SK-N-SH (cell line): ENCODE results near the gene YPEL1. TPM values are rescaled to one million over a fixed set of nuclear protein-coding genes. Genes with fewer than 3 reads are reported as not detected.

Experiments used
- CTCF ChIA-PET: fragments of 300-600, 350-600 bp; formaldehyde crosslinking; extraction: SDS; loops from one replicate; lab custom pipeline; 2021; lab: Yijun Ruan, JAX
- POLR2A ChIA-PET: fragments of 350-600 bp; sonication (Branson Sonifier 250); formaldehyde crosslinking; extraction: SDS; loops from one replicate; lab custom pipeline; 2020; ENCODE audit warnings: antibody characterized with exemption, inconsistent platforms; lab: Yijun Ruan, JAX
- DNase-seq: peaks from one replicate; pipeline ENCODE4 v3.0.0; 2012
- H2AFZ ChIP-seq: fragments of 200-600 bp; sonication (generic); 2 replicates; pipeline ENCODE4 v1.8.1; 2016; ENCODE audit warnings: antibody characterized with exemption, mild to moderate bottlenecking, low read depth
- H3F3A ChIP-seq: fragments of 200-600 bp; sonication (generic); replicated peaks from 2 replicates; pipeline ENCODE3; 2016; ENCODE audit warnings: antibody characterized with exemption, mild to moderate bottlenecking; ENCODE audit not compliant: insufficient read depth
- H3K27ac ChIP-seq, 2 experiments: fragments of 200-500 bp in 1 of 2; fragments of 200-600 bp in 1 of 2; sonication (Bioruptor generic) in 1 of 2; sonication (generic), shearing (Covaris generic) in 1 of 2; 2 replicates each; pipeline versions ENCODE4 v1.5.1 to v1.6.1; 2014 to 2016; ENCODE audit warnings: low read depth in 2 of 2, inconsistent platforms in 1 of 2, low read length in 1 of 2, mild to moderate bottlenecking in 1 of 2, mixed read lengths in 1 of 2
- H3K27me3 ChIP-seq: fragments of 200-600 bp; sonication (generic), shearing (Covaris generic); 2 replicates; pipeline ENCODE4 v1.6.1; 2016; ENCODE audit warnings: mixed run types; ENCODE audit not compliant: insufficient read depth
- H3K36me3 ChIP-seq, 2 experiments: fragments of 200-500 bp in 1 of 2; fragments of 200-600 bp in 1 of 2; sonication (Bioruptor generic) in 1 of 2; sonication (generic) in 1 of 2; replicated peaks in 1 of 2; 2 replicates each; pipeline versions ENCODE3 to v1.5.1; 2014 to 2016; ENCODE audit warnings: low read length in 1 of 2, mild to moderate bottlenecking in 1 of 2; ENCODE audit not compliant: insufficient read depth in 2 of 2, control insufficient read depth in 1 of 2
- H3K4me1 ChIP-seq, 2 experiments: fragments of 200-500 bp in 1 of 2; fragments of 200-600 bp in 1 of 2; sonication (Bioruptor generic) in 1 of 2; sonication (generic), shearing (Covaris generic) in 1 of 2; 2 replicates each; pipeline versions ENCODE4 v1.5.1 to v1.6.1; 2014 to 2016; ENCODE audit warnings: low read depth in 1 of 2, low read length in 1 of 2, mixed run types in 1 of 2; ENCODE audit not compliant: insufficient read depth in 2 of 2, control insufficient read depth in 1 of 2
- H3K4me2 ChIP-seq: fragments of 200-600 bp; sonication (generic), shearing (Covaris generic); 2 replicates; pipeline ENCODE4 v1.6.1; 2017; ENCODE audit warnings: mixed run types
- H3K4me3 ChIP-seq, 2 experiments: fragments of 200-500 bp in 1 of 2; fragments of 200-600 bp in 1 of 2; sonication (Bioruptor generic) in 1 of 2; sonication (generic), shearing (Covaris generic) in 1 of 2; 2 replicates each; pipeline versions ENCODE4 v1.5.1 to v1.8.1; 2014 to 2016; ENCODE audit warnings: low read depth in 2 of 2, inconsistent platforms in 1 of 2, low read length in 1 of 2, mild to moderate bottlenecking in 1 of 2, mixed read lengths in 1 of 2, moderate library complexity in 1 of 2
- H3K79me2 ChIP-seq: fragments of 200-600 bp; sonication (generic); 2 replicates; pipeline ENCODE4 v1.8.1; 2017; ENCODE audit warnings: mild to moderate bottlenecking; ENCODE audit not compliant: insufficient read depth
- H3K9ac ChIP-seq: fragments of 200-600 bp; sonication (generic); 2 replicates; pipeline ENCODE4 v1.6.1; 2017; ENCODE audit warnings: mixed run types
- H3K9me2 ChIP-seq: fragments of 200-600 bp; sonication (generic); 2 replicates; pipeline ENCODE4 v1.6.1; 2017; ENCODE audit warnings: mixed run types
- H3K9me3 ChIP-seq: fragments of 200-600 bp; sonication (generic); 2 replicates; pipeline ENCODE4 v1.6.1; 2017; ENCODE audit warnings: mixed run types, mild to moderate bottlenecking, moderate library complexity
- H4K20me1 ChIP-seq: fragments of 200-600 bp; sonication (generic); 2 replicates; pipeline ENCODE4 v1.6.1; 2017; ENCODE audit warnings: mild to moderate bottlenecking, mixed run types; ENCODE audit not compliant: insufficient read depth
- ELF1 ChIP-seq: IDR thresholded peaks from 2 replicates; pipeline ENCODE4 v1.4.0; 2012
- EP300 ChIP-seq, 2 experiments: IDR thresholded peaks; 2 replicates each; pipeline versions ENCODE4 v1.4.0 to v1.6.1; 2012; ENCODE audit warnings: borderline replicate concordance in 1 of 2, low read depth in 1 of 2, low read length in 1 of 2
- MXI1 ChIP-seq: IDR thresholded peaks from 2 replicates; pipeline ENCODE4 v1.6.1; 2012; ENCODE audit warnings: mild to moderate bottlenecking, low read depth, low read length, improper control_type of control experiment
- NRF1 ChIP-seq: IDR thresholded peaks from 2 replicates; pipeline ENCODE4 v1.6.1; 2012; ENCODE audit warnings: low read depth, mild to moderate bottlenecking, low read length
- POLR2AphosphoS5 ChIP-seq: IDR thresholded peaks from 2 replicates; pipeline ENCODE4 v1.6.1; 2012; ENCODE audit warnings: low read depth, low read length
- TCF12 ChIP-seq: IDR thresholded peaks from 2 replicates; pipeline ENCODE4 v1.4.0; 2012
- USF1 ChIP-seq: IDR thresholded peaks from 2 replicates; pipeline ENCODE4 v1.4.0; 2012; ENCODE audit warnings: low read depth, borderline replicate concordance
- ZBTB33 ChIP-seq: IDR thresholded peaks from 2 replicates; pipeline ENCODE4 v1.4.0; 2012; ENCODE audit warnings: low read depth, borderline replicate concordance
- WGBS: methylation state at CpG from one replicate; pipeline ENCODE4 v1.1.6; 2017; ENCODE audit warnings: low lambda C conversion rate; 5-methylcytosine and 5-hydroxymethylcytosine counted together
- polyA plus RNA-seq, 3 experiments: library from polyadenylated mRNA; depleted of rRNA; stranded (reverse); fragments of >200 nt; gene quantifications; 2 replicates each; pipeline ENCODE4 v1.2.3, GENCODE V29; 2012
- TF ChIP-seq, protein P1 (sequence below): fragments of 200-600 bp; sonication (generic); IDR thresholded peaks from 2 replicates; pipeline ENCODE4 v1.6.1; 2017; ENCODE audit warnings: antibody characterized with exemption, mild to moderate bottlenecking, moderate library complexity

The YPEL1 gene
- polyA plus RNA-seq, 1 of the 3 experiments (the other 2 are of a cell fraction): 2.4 TPM

DNA sequence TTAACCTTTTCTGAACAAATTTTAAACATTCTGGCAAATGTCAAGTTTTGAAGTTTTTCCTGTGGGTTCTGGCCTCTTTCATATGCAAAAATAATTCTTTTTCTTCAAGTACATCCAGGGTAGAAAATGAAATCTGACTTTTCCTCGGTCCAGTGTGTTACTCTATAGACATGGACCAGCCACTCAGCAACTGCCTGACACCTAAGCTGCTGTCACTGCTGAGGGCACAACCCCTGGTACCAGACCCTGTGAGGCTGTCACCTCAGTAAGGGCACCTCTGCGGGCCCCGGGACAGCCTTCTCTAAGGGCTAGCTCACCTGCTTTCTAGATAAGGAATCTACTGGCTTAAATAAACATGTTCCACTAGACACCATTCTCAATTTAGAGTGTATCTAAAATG, 36.0 kb downstream of the YPEL1 start:
- no peaks in the 10 kb centered on the region; the same call in 1 of the 2 replicates for H4K20me1 ChIP-seq
- H3K79me2 ChIP-seq: no peaks in the 10 kb centered on the region
- H3K9ac ChIP-seq: no peak overlapping the region
- no peaks in the 10 kb centered on the region for H3K27me3 ChIP-seq
- peaks cover 11% of the 10 kb centered on the region for H3F3A ChIP-seq
- peaks cover 0 to 8% of the 10 kb centered on the region in 2 experiments; a peak in 2 of 4 replicates for H3K4me1 ChIP-seq
- H3K4me3 ChIP-seq: no peak overlapping the region
- ChIA-PET POLR2A (no interaction called here), CTCF (interaction anchor here (1.4 to 1.6 kb wide), 2 partner anchors 12 to 239 kb away, joined by 4 to 6 read pairs; no protein-coding TSS in a partner anchor)
- H2AFZ ChIP-seq: no peak overlapping the region
- H3K36me3 ChIP-seq: peaks cover 0 to 38% of the 10 kb centered on the region in 2 experiments
- TF ChIP-seq, protein P1, sequence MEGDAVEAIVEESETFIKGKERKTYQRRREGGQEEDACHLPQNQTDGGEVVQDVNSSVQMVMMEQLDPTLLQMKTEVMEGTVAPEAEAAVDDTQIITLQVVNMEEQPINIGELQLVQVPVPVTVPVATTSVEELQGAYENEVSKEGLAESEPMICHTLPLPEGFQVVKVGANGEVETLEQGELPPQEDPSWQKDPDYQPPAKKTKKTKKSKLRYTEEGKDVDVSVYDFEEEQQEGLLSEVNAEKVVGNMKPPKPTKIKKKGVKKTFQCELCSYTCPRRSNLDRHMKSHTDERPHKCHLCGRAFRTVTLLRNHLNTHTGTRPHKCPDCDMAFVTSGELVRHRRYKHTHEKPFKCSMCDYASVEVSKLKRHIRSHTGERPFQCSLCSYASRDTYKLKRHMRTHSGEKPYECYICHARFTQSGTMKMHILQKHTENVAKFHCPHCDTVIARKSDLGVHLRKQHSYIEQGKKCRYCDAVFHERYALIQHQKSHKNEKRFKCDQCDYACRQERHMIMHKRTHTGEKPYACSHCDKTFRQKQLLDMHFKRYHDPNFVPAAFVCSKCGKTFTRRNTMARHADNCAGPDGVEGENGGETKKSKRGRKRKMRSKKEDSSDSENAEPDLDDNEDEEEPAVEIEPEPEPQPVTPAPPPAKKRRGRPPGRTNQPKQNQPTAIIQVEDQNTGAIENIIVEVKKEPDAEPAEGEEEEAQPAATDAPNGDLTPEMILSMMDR: no peak
- no peak for TF ChIP-seq EP300 (IDR thresholded peaks at IDR 0.05; ENCODE audit: borderline replicate concordance in 1 of 2, low read depth in 1 of 2, low read length in 1 of 2)
- TF ChIP-seq NRF1: no peak
- no peak for TF ChIP-seq TCF12
- TF ChIP-seq ZBTB33: no peak
- no peak for TF ChIP-seq USF1
- TF ChIP-seq MXI1: no peak
- H3K9me3 ChIP-seq: no peaks in the 10 kb centered on the region
- DNase-seq: no peak
- H3K9me2 ChIP-seq: no peaks in the 10 kb centered on the region
- WGBS: 80% methylated on average over 3 of the region's 3 CpGs
- H3K27ac ChIP-seq: no peak overlapping the region
- no peak overlapping the region for H3K4me2 ChIP-seq

GRCh38 chr22:21698430-21699329, 36.9 kb downstream of the YPEL1 start:
- Histone ChIP-seq H3F3A (peaks cover 11% of the 10 kb centered on the region), H3K4me1 (peaks cover 0 to 8% of the 10 kb centered on the region in 2 experiments; a peak in 2 of 4 replicates), H3K9me2 (no peaks in the 10 kb centered on the region), H3K27me3 (no peaks in the 10 kb centered on the region), H3K4me3 (no peak overlapping the region), H3K27ac (peak overlapping the region in 1 of 2 experiments; percentile 65; a peak in 2 of 4 replicates), H3K79me2 (no peaks in the 10 kb centered on the region), H3K9ac (no peak overlapping the region), H4K20me1 (no peaks in the 10 kb centered on the region; the same call in 1 of the 2 replicates), H3K9me3 (no peaks in the 10 kb centered on the region), H3K4me2 (no peak overlapping the region), H3K36me3 (peaks cover 0 to 47% of the 10 kb centered on the region in 2 experiments), H2AFZ (no peak overlapping the region)
- DNase-seq: no peak
- 98% methylated on average over 10 of the region's 22 CpGs for WGBS
- CTCF ChIA-PET: interaction anchor here (1.3 to 1.7 kb wide), 3 partner anchors 9 to 240 kb away, joined by 3 to 8 read pairs (median 6); no protein-coding TSS in a partner anchor
- POLR2A ChIA-PET: interaction anchor here (1.1 kb wide), 1 partner anchor 13 kb away, joined by 3 read pairs; no protein-coding TSS in a partner anchor
- 0 out of 2 replicates have a peak, but pooled peaks have one; percentile 12 for TF ChIP-seq POLR2AphosphoS5
- no peak for TF ChIP-seq ELF1
